ENCODE data around the gene CAGE1.

CAGE1 gene

GRCh38 chr6:7389451-7390225 is at the start of gene CAGE1, which contains the start of gene RIOK1:
Gene CAGE1 (minus strand): TSS chr6:7389742. CDS start chr6:7387173, 2,569 bp downstream.
Gene RIOK1 (plus strand): TSS chr6:7389808. CDS start chr6:7390003, 195 bp downstream.
- in situ Hi-C loops (cut with HindIII; ENCODE audit: low sequenced_read_pairs): loop anchor here (5.0 kb wide), 1 partner anchor 77 kb away; the partner anchor contains the start of gene SSR1

GRCh38 chr6:7439228-7439627 is 49.7 kb upstream of the CAGE1 start:
- in situ Hi-C loops (cut with HindIII; ENCODE audit: low sequenced_read_pairs): loop anchor here (5.0 kb wide), 1 partner anchor 58 kb away; no protein-coding TSS in a partner anchor

- in situ Hi-C loops (cut with HindIII; ENCODE audit: low sequenced_read_pairs): loop anchor here (5.0 kb wide), 1 partner anchor 59 kb away; no protein-coding TSS in a partner anchor
These were observed 48.5 kb upstream of the CAGE1 start for GRCh38 chr6:7438011-7438410.

- in situ Hi-C loops (cut with HindIII; ENCODE audit: low sequenced_read_pairs): loop anchor here (5.0 kb wide), 1 partner anchor 63 kb away; no protein-coding TSS in a partner anchor
These were observed 45.1 kb upstream of the CAGE1 start for GRCh38 chr6:7434672-7435071.

GRCh38 chr6:7433121-7433617 is 43.6 kb upstream of the CAGE1 start:
- in situ Hi-C loops (cut with HindIII; ENCODE audit: low sequenced_read_pairs): no loop called here

- in situ Hi-C loops (cut with HindIII; ENCODE audit: low sequenced_read_pairs): no loop called here
These were observed 43.0 kb upstream of the CAGE1 start for GRCh38 chr6:7432391-7433120.

- in situ Hi-C loops (cut with HindIII; ENCODE audit: low sequenced_read_pairs): no loop called here
These were observed 42.3 kb upstream of the CAGE1 start for GRCh38 chr6:7431674-7432390.

GRCh38 chr6:7431313-7431673 is 41.8 kb upstream of the CAGE1 start:
- in situ Hi-C loops (cut with HindIII; ENCODE audit: low sequenced_read_pairs): no loop called here

- in situ Hi-C loops (cut with HindIII; ENCODE audit: low sequenced_read_pairs): no loop called here
These were observed 37.1 kb upstream of the CAGE1 start for GRCh38 chr6:7426447-7427169.

GRCh38 chr6:7425808-7426190 is 36.3 kb upstream of the CAGE1 start:
- in situ Hi-C loops (cut with HindIII; ENCODE audit: low sequenced_read_pairs): no loop called here

- in situ Hi-C loops (cut with HindIII; ENCODE audit: low sequenced_read_pairs): no loop called here
These were observed 35.6 kb upstream of the CAGE1 start for GRCh38 chr6:7424967-7425807.

GRCh38 chr6:7424058-7424457 is 34.5 kb upstream of the CAGE1 start:
- in situ Hi-C loops (cut with HindIII; ENCODE audit: low sequenced_read_pairs): no loop called here

- in situ Hi-C loops (cut with HindIII; ENCODE audit: low sequenced_read_pairs): no loop called here
These were observed 31.5 kb upstream of the CAGE1 start for GRCh38 chr6:7421066-7421465.

GRCh38 chr6:7419065-7419464 is 29.5 kb upstream of the CAGE1 start:
- in situ Hi-C loops (cut with HindIII; ENCODE audit: low sequenced_read_pairs): no loop called here

GRCh38 chr6:7418238-7418905 is 28.8 kb upstream of the CAGE1 start:
- in situ Hi-C loops (cut with HindIII; ENCODE audit: low sequenced_read_pairs): no loop called here

GRCh38 chr6:7417684-7418083 is 28.1 kb upstream of the CAGE1 start:
- in situ Hi-C loops (cut with HindIII; ENCODE audit: low sequenced_read_pairs): no loop called here

- in situ Hi-C loops (cut with HindIII; ENCODE audit: low sequenced_read_pairs): no loop called here
These were observed 25.3 kb upstream of the CAGE1 start for GRCh38 chr6:7414811-7415210.

GRCh38 chr6:7413151-7413823 is 23.7 kb upstream of the CAGE1 start:
- in situ Hi-C loops (cut with HindIII; ENCODE audit: low sequenced_read_pairs): no loop called here
